Neuronal stem cell (in vitro differentiated cells): ENCODE measurements around the gene SNRPA1. TPM values are rescaled to one million over a fixed set of nuclear protein-coding genes. Genes with fewer than 3 reads are reported as not detected.

Source experiments
- DNase-seq: peaks from one replicate; pipeline ENCODE4 v3.0.0-alpha.2; 2013; ENCODE audit warnings: low spot score
- H2AFZ ChIP-seq: one replicate; pipeline ENCODE4 v1.6.1; 2013; ENCODE audit warnings: mild to moderate bottlenecking, low read length, inconsistent platforms
- H2AK5ac ChIP-seq: 2 replicates; pipeline ENCODE4 v1.6.1; 2013; ENCODE audit warnings: low read depth, mild to moderate bottlenecking, inconsistent platforms, low read length, moderate library complexity, mixed read lengths
- H2BK120ac ChIP-seq: 2 replicates; pipeline ENCODE4 v1.6.1; 2013; ENCODE audit warnings: low read depth, mild to moderate bottlenecking, inconsistent platforms, low read length, moderate library complexity, mixed read lengths
- H2BK12ac ChIP-seq: one replicate; pipeline ENCODE4 v1.6.1; 2013; ENCODE audit warnings: low read length, inconsistent platforms
- H2BK15ac ChIP-seq: 2 replicates; pipeline ENCODE4 v1.6.1; 2013; ENCODE audit warnings: mild to moderate bottlenecking, low read length, inconsistent platforms, mixed read lengths
- H2BK5ac ChIP-seq: one replicate; pipeline ENCODE4 v1.6.1; 2013; ENCODE audit warnings: inconsistent platforms, mild to moderate bottlenecking, low read length, moderate library complexity
- H3K14ac ChIP-seq: one replicate; pipeline ENCODE4 v1.6.1; 2013; ENCODE audit warnings: low read length, inconsistent platforms
- H3K18ac ChIP-seq: 2 replicates; pipeline ENCODE4 v1.6.1; 2013; ENCODE audit warnings: low read length, inconsistent platforms
- H3K23ac ChIP-seq: 2 replicates; pipeline ENCODE4 v1.6.1; 2013; ENCODE audit warnings: low read depth, mild to moderate bottlenecking, mixed read lengths, low read length, inconsistent platforms; ENCODE audit not compliant: poor library complexity
- H3K27ac ChIP-seq: replicated peaks from 3 replicates; pipeline ENCODE4 v1.5.1; 2013; ENCODE audit warnings: low read length, inconsistent platforms
- H3K27me3 ChIP-seq, 3 experiments: 2 replicates each; pipeline ENCODE4 v1.6.1; 2013; ENCODE audit warnings: low read length in 3 of 3, mild to moderate bottlenecking in 2 of 3, inconsistent platforms in 1 of 3, low read depth in 1 of 3, mixed read lengths in 1 of 3, moderate library complexity in 1 of 3; ENCODE audit not compliant: control insufficient read depth in 3 of 3, insufficient read depth in 3 of 3
- H3K36me3 ChIP-seq, 2 donors: replicated peaks in 1 of 2; 2 replicates each; pipeline ENCODE4 v1.6.1; 2013; ENCODE audit warnings: low read length in 2 of 2; ENCODE audit not compliant: control insufficient read depth in 2 of 2, insufficient read depth in 2 of 2
- H3K4ac ChIP-seq: 2 replicates; pipeline ENCODE4 v1.6.1; 2013; ENCODE audit warnings: inconsistent platforms, mild to moderate bottlenecking, low read length, moderate library complexity
- H3K4me1 ChIP-seq, 2 donors: 1 replicate in 1 of 2; 2 replicates in 1 of 2; pipeline ENCODE4 v1.6.1; 2013; ENCODE audit warnings: low read length in 2 of 2, low read depth in 1 of 2; ENCODE audit not compliant: control insufficient read depth in 2 of 2, insufficient read depth in 1 of 2
- H3K4me2 ChIP-seq: one replicate; pipeline ENCODE4 v1.6.1; 2013; ENCODE audit warnings: mild to moderate bottlenecking, low read length, inconsistent platforms; ENCODE audit not compliant: insufficient read depth, poor library complexity, severe bottlenecking
- H3K4me3 ChIP-seq, 2 donors: 2 replicates each; pipeline ENCODE4 v1.5.1; 2013; ENCODE audit warnings: low read length in 2 of 2, mild to moderate bottlenecking in 2 of 2, inconsistent platforms in 1 of 2, moderate library complexity in 1 of 2
- H3K79me1 ChIP-seq: one replicate; pipeline ENCODE4 v1.6.1; 2013; ENCODE audit warnings: low read depth, mild to moderate bottlenecking, inconsistent platforms, low read length, moderate library complexity
- H3K9ac ChIP-seq: one replicate; pipeline ENCODE4 v1.6.1; 2013; ENCODE audit warnings: mild to moderate bottlenecking, low read depth, low read length, inconsistent platforms; ENCODE audit not compliant: poor library complexity
- H3K9me3 ChIP-seq, 2 donors: replicated peaks in 1 of 2; 2 replicates each; pipeline versions ENCODE3 to v1.6.1; 2013; ENCODE audit warnings: low read length in 2 of 2, mild to moderate bottlenecking in 2 of 2, inconsistent platforms in 1 of 2, low read depth in 1 of 2, mixed read lengths in 1 of 2, moderate library complexity in 1 of 2; ENCODE audit not compliant: control insufficient read depth in 2 of 2, insufficient read depth in 1 of 2
- H4K8ac ChIP-seq: one replicate; pipeline ENCODE4 v1.6.1; 2013; ENCODE audit warnings: low read depth, mild to moderate bottlenecking, inconsistent platforms, low read length, moderate library complexity
- H4K91ac ChIP-seq: one replicate; pipeline ENCODE4 v1.6.1; 2013; ENCODE audit warnings: low read length, low read depth, mild to moderate bottlenecking, inconsistent platforms; ENCODE audit not compliant: poor library complexity
- WGBS, 2 donors: extraction: QIAGEN DNeasy Blood & Tissue Kit; methylation state at CpG; one replicate each; pipeline ENCODE4 v1.1.7; 2013; ENCODE audit warnings: missing lambda C conversion rate in 2 of 2, mixed read lengths in 1 of 2; ENCODE audit not compliant: insufficient read length in 2 of 2, insufficient replicate concordance in 1 of 2; ENCODE audit errors: extremely low coverage in 2 of 2; 5-methylcytosine and 5-hydroxymethylcytosine counted together
- polyA plus RNA-seq, 2 experiments: library from polyadenylated mRNA; stranded (reverse); fragments of 200-250 nt; gene quantifications; one replicate each; pipeline ENCODE4 v1.2.3, GENCODE V29; 2013

The SNRPA1 gene
- 125 TPM for polyA plus RNA-seq (2013, experiment 1 of 2)
- polyA plus RNA-seq (2013, experiment 2 of 2), result 129 TPM

- H3K79me1 ChIP-seq, result peaks cover 6% of the 10 kb centered on the region
- H3K4me3 ChIP-seq, result peak within 1 kb of the TSS; percentile 69 to 99
- H3K27ac ChIP-seq, result peak within 1 kb of the TSS; percentile 62
- peak within 1 kb of the TSS; percentile 95 for H2AFZ ChIP-seq
- H2BK5ac ChIP-seq, result no peak within 1 kb of the TSS
- H3K27me3 ChIP-seq, result no peaks in the 10 kb centered on the region
- no peak within 1 kb of the TSS for H2BK120ac ChIP-seq
- peak within 1 kb of the TSS; percentile 87 for H3K4me2 ChIP-seq
- peak within 1 kb of the TSS; percentile 74 for H2AK5ac ChIP-seq
- peak; percentile 91 for DNase-seq
- peak within 1 kb of the TSS; percentile 96 for H3K9ac ChIP-seq
- H3K4ac ChIP-seq, result no peak within 1 kb of the TSS
- H3K9me3 ChIP-seq, result no peaks in the 10 kb centered on the region
- H3K23ac ChIP-seq, result peak within 1 kb of the TSS; percentile 98
- H3K4me1 ChIP-seq, result peaks cover 6 to 12% of the 10 kb centered on the region in 2 donors
- H3K14ac ChIP-seq, result peak within 1 kb of the TSS; percentile 63
- H3K36me3 ChIP-seq, result peaks cover 0 to 34% of the 10 kb centered on the region in 2 donors
- no CpG with 5 or more reads among the region's 87 CpGs for WGBS, 2 donors
- H3K18ac ChIP-seq, result peak within 1 kb of the TSS; percentile 92
- H4K91ac ChIP-seq, result no peak within 1 kb of the TSS
- H2BK15ac ChIP-seq, result peak within 1 kb of the TSS; percentile 55
- no peak within 1 kb of the TSS for H2BK12ac ChIP-seq
- H4K8ac ChIP-seq, result no peak within 1 kb of the TSS
Observed at GRCh38 chr15:101294731-101295606, at the start of gene SNRPA1. SNRPA1 (minus strand) TSS chr15:101295248; CDS start chr15:101295178, 70 bp downstream.

GRCh38 chr15:101342056-101342455 is 47.0 kb upstream of the SNRPA1 start:
- H2BK120ac ChIP-seq, result no peak overlapping the region
- H3K9ac ChIP-seq, result no peak overlapping the region
- H2BK12ac ChIP-seq, result no peak overlapping the region
- no peak overlapping the region for H2BK5ac ChIP-seq
- no peaks in the 10 kb centered on the region for H3K36me3 ChIP-seq
- H3K27ac ChIP-seq, result no peak overlapping the region
- peaks cover 0 to 2% of the 10 kb centered on the region in 2 donors for H3K9me3 ChIP-seq
- no peak overlapping the region for H2AFZ ChIP-seq
- H2BK15ac ChIP-seq, result no peak overlapping the region
- no peak overlapping the region for H4K8ac ChIP-seq
- H3K27me3 ChIP-seq, result no peaks in the 10 kb centered on the region
- no peak overlapping the region for H4K91ac ChIP-seq
- H3K4me3 ChIP-seq, result no peak overlapping the region
- H3K4me2 ChIP-seq, result no peak overlapping the region
- no peaks in the 10 kb centered on the region for H3K79me1 ChIP-seq
- H2AK5ac ChIP-seq, result no peak overlapping the region
- no peak overlapping the region for H3K18ac ChIP-seq
- no peak overlapping the region for H3K14ac ChIP-seq
- no peak overlapping the region for H3K23ac ChIP-seq
- no peak overlapping the region for H3K4ac ChIP-seq
- H3K4me1 ChIP-seq, result peaks cover 0 to 1% of the 10 kb centered on the region in 2 donors
- DNase-seq, result no peak

- Histone ChIP-seq H2BK120ac (no peak overlapping the region), H3K9ac (no peak overlapping the region), H3K4me1 (peaks cover 0 to 1% of the 10 kb centered on the region in 2 donors), H2BK12ac (no peak overlapping the region), H2AFZ (no peak overlapping the region), H4K8ac (no peak overlapping the region), H4K91ac (no peak overlapping the region), H3K4ac (no peak overlapping the region), H3K27ac (no peak overlapping the region), H3K79me1 (no peaks in the 10 kb centered on the region), H3K23ac (no peak overlapping the region), H3K18ac (no peak overlapping the region), H3K4me3 (no peak overlapping the region), H3K4me2 (no peak overlapping the region), H2BK15ac (no peak overlapping the region), H3K9me3 (peaks cover 4 to 5% of the 10 kb centered on the region in 2 donors), H3K14ac (peak overlapping the region; percentile 1), H3K27me3 (no peaks in the 10 kb centered on the region), H2AK5ac (no peak overlapping the region), H3K36me3 (no peaks in the 10 kb centered on the region), H2BK5ac (no peak overlapping the region)
- no peak for DNase-seq
- WGBS, 2 donors, result no CpG with 5 or more reads among the region's 1 CpG
Observed at GRCh38 chr15:101338502-101339057, 43.5 kb upstream of the SNRPA1 start.

GRCh38 chr15:101337976-101338375 is 42.9 kb upstream of the SNRPA1 start:
- Histone ChIP-seq H3K27me3 (no peaks in the 10 kb centered on the region), H2AFZ (no peak overlapping the region), H3K9ac (no peak overlapping the region), H3K4me1 (peaks cover 0 to 1% of the 10 kb centered on the region in 2 donors), H3K27ac (no peak overlapping the region), H3K4me2 (no peak overlapping the region), H2BK5ac (no peak overlapping the region), H3K4me3 (no peak overlapping the region), H3K18ac (peak overlapping the region; percentile 5), H3K23ac (no peak overlapping the region), H3K4ac (no peak overlapping the region), H2BK15ac (no peak overlapping the region), H3K79me1 (no peaks in the 10 kb centered on the region), H4K91ac (no peak overlapping the region), H4K8ac (no peak overlapping the region), H2BK120ac (no peak overlapping the region), H2BK12ac (no peak overlapping the region), H2AK5ac (no peak overlapping the region), H3K14ac (peak overlapping the region; percentile 1), H3K36me3 (no peaks in the 10 kb centered on the region), H3K9me3 (peaks cover 4 to 5% of the 10 kb centered on the region in 2 donors)
- WGBS, 2 donors, result no CpG with 5 or more reads among the region's 7 CpGs
- DNase-seq, result no peak
